C4-2B (cell line): ENCODE results near the gene VEPH1.

Experiments
- ZFX ChIP-seq: fragments of 450-650 bp; IDR thresholded peaks from 2 replicates; pipeline ENCODE4 v1.6.1; 2017
- TF ChIP-seq, protein P1 (sequence below): fragments of 450-650 bp; conservative IDR thresholded peaks from 2 replicates; pipeline ENCODE4 v1.5.1; 2017; ENCODE audit warnings: mild to moderate bottlenecking

DNA sequence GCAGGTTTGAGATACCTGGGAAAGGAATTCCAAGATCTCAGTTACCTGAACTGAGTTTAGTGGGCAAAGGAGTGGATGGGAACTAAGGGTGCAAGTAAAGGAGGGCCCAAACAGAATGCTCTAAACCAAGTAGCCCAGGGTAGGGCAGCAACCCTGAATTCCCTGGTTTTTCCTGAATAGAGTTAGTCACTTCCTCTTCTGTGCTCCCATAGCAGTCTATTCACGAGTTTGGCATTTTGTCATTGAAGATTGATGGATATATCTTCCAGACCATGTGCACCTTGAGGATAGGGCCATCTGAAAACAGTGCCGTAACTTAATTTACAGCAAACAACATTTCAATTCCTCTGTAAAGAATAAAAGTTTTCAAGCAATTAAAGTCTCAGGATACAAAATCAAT is 85.1 kb downstream of the VEPH1 start:
- TF ChIP-seq, protein P1, sequence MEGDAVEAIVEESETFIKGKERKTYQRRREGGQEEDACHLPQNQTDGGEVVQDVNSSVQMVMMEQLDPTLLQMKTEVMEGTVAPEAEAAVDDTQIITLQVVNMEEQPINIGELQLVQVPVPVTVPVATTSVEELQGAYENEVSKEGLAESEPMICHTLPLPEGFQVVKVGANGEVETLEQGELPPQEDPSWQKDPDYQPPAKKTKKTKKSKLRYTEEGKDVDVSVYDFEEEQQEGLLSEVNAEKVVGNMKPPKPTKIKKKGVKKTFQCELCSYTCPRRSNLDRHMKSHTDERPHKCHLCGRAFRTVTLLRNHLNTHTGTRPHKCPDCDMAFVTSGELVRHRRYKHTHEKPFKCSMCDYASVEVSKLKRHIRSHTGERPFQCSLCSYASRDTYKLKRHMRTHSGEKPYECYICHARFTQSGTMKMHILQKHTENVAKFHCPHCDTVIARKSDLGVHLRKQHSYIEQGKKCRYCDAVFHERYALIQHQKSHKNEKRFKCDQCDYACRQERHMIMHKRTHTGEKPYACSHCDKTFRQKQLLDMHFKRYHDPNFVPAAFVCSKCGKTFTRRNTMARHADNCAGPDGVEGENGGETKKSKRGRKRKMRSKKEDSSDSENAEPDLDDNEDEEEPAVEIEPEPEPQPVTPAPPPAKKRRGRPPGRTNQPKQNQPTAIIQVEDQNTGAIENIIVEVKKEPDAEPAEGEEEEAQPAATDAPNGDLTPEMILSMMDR: no peak
- no peak for TF ChIP-seq ZFX
